Stimulated activated CD8-positive, alpha-beta memory T cell treated with anti-CD3 and anti-CD28 coated beads, Interleukin-15, amount 100 ng/mL, for 4 hours (primary cell): Measurements from ENCODE around the gene DAB2IP.
"Not testable (repeated sequence)": the region's sequence is repeated elsewhere in the genome, so short reads cannot be mapped to it uniquely, and the experiment has no call there.

Source experiments
- DNase-seq, 2 donors: peaks; one replicate each; pipeline ENCODE4 v3.0.0-alpha.2; 2020; ENCODE audit warnings: low read depth in 2 of 2

Gene DAB2IP

DNA sequence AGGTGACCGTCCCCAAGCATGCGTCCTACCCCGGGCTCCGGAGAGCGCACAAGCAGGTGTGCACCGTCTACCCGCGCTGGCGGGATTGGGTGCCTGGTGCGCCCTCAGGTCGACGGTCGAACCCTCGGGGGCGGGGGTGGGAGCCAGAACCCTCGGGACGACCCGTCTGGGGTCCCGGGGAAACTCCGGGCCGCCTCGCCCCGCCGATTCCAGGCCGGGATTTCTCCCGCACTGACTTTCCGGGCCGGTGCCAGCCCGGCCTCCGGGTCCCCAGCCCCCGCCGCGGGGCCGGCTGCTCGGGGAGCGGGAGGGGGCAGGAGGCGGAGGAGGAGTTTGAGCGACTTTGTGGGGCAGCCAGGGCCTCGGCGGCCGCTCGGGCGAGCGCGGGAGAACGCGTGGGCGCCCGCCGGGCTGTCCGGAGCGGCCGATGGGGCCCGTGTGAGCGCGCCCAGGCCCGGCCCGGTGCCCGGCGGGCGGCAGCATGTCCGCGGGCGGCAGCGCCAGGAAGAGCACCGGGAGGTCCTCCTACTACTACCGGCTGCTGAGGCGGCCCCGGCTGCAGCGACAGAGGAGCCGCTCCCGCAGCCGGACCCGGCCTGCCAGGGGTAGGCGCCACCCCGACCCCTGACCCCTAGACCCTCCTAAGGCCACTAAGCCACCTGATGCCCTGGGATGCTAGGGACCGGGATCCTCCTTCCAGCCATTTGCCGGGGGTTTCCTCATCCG lies at the start of gene DAB2IP:
TSS of gene DAB2IP (plus strand) at position 340 of the 726 bp plus-strand sequence. CDS start at position 482, 142 bp downstream.
- DNase-seq = no peak

DNA sequence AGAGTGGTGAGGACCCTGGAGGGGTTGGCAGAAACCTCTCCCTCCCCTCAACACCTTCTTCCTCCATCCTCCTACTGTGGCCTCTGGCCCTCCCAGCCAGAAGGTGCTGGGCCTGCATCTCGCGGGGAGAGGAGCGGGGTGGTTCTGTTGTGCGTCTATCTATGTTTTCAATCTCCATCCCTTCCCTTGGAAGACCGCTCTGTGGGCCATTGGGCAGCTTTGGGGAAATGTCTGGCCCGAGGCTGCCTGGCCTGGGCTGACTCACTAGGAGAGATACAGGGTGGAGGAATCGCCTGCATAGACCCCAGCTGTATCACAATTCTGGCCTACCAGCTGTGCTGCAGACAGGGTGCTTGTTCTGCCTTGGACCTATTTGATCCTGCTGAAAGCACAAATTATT lies 48.4 kb upstream of the DAB2IP start:
- no peak for DNase-seq

DNA sequence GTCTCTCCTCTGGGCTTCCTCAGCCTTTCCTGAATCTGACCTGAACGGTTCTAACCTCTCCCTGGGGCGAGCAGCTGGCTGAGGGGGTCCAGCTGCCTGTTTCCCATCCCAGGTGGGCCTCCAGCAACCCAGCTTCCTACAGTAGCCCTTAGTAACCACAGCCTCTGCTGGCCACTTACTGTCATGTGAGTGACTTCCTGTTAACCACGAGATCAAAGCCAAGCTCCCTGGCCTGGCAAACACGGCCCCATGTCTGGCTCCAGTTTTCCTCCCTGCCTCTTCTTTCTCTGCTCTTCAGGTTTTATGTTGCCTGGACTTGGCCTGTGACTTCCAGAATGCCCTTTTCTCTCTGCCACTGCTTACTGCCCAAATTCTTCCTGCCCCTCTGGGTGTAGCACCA lies 47.2 kb upstream of the DAB2IP start:
- DNase-seq = no peak

DNA sequence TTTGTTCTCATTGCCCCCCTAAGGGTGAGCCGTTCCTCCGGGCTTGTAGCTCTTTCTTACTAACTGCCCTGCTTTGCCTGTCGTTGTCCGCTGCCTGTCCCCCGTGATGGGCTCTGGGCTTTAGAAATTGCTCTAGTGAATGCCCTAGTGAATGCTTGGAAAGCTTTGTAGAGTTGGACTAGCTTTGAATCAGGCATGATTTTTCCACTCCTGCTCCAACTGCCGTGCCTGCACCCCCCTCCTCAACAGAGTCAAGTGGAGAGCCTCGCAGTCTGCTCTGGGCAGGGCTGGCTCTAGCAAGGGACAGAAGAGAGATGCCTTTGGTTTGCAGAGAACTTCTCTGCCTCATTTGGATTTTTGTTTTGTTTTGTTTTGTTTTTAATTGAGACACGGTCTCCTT lies 46.8 kb upstream of the DAB2IP start:
- no peak for DNase-seq

DNA sequence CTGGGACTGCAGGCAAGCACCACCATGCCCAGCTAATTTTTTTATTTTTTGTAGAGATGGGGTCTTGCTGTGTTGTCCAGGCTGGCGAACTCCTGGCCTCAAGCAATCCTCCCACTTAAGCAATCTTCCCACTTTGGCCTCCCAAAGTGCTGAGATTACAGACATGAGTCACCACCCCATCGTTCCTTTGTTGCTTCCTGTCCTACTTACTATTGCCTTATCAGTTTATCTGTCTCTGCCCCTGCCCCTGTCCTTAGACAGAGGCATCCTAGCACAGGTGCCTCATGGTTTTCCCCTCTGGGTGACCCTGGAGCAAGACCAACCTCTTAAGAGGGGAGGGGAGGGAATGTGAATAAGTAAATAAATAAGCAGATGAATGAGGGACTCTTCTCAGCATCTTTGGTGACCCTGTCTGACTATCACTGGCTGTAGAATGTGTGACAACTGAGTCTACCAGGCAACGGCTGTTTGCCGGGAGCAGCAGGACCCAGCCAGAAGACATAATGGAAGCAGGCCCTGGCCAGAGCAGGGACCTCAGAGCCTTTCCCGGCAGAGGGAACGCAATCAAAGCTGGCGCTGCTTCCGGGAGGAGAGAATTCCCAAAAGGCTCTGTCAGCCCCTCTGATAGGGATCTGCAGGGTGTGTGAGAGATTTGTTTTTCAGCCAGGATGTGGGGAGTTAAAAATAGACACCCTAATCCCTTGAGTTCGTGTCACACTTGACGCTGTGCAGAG lies 43.8 kb upstream of the DAB2IP start:
- DNase-seq = no peak

DNA sequence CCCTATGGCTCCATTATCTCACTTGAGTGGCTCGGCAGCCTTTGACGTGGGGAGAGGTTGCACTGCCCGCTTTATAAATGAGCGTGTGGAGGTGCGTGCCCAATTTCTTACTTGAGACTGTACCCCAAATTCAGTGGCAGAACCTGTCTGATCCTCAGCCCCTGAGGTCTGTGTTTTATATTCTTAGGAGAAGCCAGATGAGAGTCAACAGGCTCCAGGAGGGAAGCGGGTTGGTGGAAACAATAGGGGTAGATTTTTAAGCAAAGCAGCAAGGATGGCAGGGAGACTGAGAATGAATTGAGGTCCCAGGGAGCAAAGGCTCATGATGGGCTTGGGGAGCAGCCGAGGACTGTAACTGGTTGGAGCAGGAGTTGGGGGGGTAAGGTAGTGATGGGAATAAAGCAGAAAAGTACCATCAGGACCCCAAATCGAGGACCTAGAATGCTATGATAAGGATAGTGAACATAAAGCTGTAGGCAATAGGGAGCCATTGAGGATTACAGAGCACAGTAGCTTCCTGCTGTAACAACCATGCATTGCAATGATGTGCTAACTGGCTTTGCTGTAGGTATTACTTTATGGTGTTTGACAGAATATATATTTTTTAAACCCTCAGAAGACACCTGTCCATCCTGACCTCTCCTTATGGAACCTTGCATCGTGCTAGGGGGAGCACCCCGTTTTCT lies 43.1 kb upstream of the DAB2IP start:
- DNase-seq = no peak

DNA sequence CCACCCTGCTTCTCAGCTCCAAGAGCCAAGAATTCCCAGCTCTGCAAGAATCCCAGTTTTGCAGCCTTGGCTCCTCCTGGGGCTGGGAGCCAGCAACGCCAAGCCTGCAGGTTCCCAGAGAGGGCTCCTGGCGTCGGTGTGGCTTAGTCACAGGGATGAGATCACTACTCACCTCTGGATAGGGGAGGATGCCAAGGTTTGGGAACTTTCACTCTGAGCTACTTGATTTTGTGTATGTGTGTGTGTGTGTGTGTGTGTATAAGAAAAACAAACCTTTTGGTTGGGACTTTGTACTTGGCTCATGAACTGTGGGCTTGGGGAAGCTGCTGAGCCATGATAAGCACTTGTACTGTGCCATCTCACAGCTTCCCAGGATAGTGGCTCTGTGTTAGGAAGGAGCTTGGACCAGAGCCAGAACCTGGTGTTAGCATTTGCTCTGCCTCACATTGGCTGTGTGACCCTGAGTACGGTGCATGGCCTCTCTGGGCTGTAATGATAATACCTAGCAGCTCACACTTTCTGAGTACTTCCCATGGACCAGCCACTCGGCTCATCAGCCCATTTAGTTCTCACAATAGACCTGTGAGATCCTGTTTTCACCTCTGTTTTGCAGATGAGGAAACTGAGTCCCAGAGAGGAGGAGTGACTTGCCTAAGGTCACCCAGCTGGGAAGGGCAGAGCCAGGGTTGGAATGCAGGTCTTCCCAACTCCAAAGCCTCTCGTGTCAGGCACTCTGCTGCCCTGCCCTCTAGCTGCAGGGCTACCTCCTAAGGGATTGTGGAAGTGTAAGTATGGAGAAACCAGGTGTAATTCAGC lies 41.4 kb upstream of the DAB2IP start:
- no peak for DNase-seq

DNA sequence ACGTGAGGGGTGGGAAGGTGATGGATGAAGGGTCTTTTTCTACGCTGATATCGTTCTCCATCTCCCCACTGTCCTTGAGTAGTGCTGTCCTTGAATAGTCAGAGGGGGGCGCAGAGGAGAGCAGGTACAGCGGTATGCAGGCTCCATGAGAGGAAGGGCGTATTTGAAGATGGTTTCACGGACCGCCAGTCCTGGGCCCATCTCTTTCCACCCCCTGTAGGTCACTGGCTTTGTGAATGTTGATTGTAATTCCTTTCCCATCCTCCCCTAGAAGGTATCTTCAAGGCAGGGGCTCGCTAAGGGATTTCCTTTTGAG lies 40.8 kb upstream of the DAB2IP start:
- no peak for DNase-seq

DNA sequence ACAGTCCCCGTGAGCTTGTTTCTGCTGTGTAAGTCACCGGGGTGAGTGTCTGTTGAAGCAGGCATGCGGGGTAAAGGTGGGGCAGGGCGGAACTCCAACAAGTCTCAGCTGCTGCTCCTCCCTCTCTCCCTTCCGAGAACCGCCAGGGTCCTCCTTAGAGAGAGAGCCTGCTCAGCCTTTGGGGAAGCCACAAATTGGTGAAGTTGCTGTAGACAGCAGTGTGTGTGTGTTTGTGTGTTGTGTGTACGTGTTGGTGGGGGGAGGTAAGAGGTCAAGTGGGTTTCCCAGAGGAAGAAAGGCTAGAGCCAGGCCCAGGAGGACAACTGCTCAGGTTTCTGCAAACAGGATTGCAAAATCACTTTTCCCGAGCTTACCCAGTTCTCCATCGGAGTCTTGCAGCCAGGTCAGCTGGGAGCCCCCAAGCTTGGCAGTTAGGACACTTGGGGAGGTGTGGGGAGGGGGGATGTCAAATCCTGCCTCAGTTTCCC lies 38.9 kb upstream of the DAB2IP start:
- no peak for DNase-seq

DNA sequence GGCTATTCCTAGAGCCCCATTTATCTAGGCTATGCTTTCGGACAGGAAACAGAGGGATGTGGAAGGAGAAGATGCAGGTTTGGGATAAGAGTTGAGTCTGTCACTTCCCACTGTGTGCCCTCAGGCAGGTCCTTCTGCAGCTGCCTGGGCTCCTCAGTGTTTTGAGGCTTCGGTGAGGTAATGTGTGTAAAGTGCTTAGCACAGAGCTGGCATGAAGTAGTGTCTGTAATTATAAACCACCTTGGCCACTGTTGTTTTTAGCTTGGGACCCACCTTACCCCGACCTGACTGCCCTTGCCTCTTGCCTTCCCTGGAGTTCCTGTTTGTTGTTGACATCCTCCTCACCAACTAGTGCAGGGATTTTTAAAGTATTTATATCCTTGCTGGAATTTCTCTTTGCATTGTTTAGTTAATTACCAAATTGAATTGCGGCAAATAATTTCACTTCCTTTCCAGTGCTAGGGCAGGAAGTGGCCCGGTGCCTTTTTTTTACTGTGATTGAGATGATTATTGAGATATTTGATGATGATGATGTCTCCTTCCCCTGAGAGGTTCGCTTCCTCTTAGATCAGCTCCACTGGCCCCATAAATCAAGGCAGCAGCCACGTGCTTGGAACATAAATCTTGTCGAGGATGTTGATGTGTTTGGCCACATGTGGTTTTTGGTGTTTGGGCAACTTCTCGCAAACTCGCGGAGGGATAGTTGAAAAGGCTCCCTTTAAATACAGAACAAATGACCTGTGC lies 38.3 kb upstream of the DAB2IP start:
- no peak for DNase-seq

DNA sequence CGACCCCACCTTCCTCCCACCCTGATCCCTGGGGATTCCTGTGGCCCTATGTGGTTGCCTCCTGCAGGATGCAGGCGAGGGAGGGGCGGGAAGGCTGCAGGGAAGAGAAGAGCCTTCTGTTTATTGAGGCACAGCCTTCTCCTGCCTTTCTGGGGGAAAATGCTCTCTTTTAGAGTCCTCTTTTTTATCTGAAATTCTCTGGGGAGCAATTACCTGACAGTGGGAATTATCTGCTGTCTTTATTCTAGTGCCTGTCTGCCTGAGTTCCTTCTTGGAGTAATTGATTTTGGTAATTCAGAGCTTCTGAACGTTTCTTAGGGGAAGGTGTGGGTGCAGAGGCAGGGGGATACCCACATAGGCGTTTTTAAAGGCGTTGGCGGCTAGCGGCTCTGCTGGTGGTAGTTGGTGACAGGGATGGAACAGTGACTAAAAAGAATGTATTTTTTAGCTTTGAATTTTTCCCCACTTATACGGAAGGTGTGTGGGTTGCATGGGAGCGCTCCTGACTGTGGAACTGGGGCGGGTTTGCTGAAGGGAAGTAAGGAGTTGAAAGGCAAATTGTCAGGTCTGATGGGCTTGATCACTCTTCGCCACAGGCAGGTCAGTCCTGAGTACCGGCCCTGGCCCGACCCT lies 35.2 kb upstream of the DAB2IP start:
- DNase-seq = no peak

DNA sequence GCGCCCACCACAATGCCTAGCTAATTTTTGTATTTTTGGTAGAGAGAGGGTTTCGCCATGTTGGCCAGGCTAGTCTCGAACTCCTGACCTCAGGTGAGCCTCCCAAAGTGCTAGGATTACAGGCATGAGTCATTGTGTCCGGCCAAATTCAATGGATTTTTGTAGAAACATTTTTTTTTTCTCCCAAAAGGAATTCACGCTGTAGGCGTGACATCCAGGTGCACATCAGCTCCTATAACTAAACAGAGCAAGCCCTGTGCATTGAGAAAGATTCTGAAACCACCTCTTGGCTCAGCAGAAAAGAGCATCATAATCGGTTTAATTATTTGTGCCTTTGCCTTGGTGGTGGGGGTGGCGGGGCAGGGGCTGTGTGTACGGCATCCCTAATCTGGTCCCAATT lies 32.9 kb upstream of the DAB2IP start:
- DNase-seq = no peak

DNA sequence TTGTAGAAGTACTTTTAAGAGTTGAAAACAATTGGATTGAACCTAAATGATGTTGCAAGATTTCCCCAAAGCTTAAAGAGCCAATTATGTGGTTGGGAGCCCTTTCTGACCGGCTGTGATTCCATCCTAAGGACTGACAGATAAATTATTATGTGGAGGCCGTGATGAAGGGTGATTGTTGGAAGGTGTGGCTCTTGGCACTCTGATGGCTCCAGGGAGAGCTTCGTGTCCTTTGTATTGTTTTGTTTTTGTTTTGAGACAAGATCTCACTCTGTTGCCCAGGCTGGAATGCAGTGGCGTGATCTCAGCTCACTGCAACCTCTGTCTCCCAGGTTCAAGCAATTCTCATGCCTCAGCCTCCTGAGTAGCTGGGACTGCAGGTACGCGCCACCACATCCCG lies 32.5 kb upstream of the DAB2IP start:
- not testable (repeated sequence) for DNase-seq

DNA sequence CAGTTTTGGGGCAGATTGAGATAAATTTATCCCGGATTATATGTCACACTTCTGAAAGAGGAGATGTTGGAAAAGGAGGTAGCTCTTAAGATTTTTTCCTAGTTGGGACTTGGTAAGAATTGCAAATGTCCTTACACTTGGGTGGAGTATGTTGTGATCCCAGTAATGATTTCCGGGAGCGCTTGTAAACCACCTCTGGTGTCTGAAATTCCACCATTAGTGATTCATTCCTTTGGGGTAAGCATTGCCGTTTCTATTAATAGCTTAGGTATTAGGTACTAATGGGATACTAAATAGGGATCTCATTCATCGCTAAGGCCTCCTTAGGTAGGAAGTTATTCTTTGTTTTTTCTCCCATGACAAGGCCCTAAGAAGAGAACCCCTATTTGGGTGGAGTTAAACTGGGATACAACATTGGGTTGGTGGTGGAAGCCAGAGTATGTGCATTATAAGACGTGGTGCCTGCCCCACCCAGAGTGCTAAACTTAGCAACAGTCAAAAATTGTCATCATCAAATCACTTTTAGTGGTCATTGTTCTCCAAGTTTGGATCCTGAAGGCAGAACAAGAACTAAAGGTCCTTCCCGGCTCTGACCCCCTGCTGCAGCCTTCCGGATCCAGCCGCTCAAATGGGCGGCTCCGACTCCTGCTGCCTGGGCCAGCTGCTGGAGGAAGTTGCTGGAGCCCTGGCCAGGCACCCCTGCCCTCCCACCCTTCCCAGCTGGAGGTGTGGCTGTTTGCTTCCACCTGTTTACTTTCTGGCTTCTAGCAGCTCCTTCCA lies 31.7 kb upstream of the DAB2IP start:
- no peak for DNase-seq

DNA sequence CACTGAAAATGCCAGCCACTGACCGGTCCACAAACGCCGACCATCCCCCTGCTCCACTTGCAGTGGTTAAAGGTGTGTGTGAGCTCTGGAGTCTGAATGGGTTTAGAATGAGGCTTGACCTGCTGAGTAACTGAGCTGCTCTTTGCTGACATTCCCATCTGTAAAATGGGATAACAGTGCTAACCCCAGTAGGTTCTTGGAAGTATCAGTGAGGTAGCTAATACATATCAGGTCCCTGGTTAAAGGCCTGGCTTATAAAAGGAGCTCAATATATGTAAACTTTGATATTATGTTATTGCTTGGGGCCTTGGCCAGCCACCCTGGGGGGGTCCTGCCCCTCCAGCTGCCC lies 31.1 kb upstream of the DAB2IP start:
- no peak for DNase-seq

DNA sequence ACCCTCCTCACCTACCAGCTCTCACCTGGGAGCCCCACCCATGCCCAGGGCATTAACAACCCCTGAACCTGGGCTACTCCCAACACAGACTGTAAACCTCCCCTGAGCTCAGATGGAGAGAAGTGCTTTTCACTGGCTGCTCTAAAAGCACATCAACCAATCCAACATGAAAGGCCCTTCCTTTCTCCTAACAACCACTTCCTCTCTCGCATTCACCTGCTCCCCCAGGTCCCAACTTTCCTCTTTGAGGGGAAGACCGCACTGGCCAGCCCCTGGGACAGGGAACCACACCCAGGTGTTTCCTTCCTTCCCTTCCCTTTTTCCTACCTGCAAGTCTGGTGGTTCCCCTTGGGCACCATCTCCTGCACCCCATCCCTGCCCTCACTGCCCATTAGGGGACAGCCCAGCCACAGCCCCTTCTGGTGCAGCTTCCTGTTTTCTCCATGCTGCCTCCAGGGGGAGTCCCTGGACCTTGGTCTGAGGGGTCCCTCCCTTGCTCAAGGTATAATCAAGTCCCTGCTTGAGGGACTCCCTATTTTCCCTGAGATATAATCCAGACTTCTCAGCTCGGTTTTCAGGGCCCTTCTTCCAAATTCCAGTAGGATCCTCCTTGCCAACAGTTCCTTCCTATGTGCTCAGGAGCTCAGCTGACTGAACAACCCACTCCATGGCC lies 30.5 kb upstream of the DAB2IP start:
- DNase-seq = no peak

DNA sequence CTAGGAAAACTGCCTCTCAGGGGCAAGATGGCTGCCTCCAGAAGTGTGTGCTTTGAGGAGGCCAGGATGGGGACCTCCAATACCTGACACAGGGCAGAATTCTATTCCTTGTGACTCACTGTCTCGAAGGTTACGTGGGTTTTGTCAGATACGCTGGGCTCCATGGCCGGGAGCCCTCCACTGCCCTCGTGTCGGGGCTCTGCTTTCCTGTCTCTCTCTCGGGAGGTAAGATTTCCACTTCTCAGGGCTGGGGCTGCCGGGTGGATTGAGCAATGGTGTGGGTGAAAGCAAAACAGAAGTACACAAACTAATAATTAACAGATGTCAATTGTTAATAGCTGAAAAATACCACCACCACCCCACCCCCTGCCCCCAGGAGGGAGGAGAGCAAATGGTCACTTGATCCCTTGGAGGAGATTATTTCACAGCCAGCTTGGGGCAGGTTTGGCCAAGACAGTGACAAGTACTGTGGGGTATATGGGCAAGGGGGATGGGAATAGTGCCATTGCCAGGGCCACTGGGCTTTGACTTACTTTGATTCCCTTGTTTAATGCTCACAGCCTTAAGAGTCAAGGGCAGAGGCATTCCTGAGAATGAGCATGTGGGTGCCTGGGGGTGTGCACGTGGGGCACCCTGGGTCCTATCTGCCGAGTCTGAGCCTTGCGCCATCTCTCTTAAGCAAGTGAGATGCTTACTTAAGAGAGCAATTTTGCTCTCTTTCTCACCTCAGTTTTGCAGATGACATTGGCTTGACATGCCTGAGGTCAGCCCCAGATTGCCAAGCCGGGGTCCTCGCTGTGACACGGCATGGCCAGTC lies 28.8 kb upstream of the DAB2IP start:
- no peak for DNase-seq

DNA sequence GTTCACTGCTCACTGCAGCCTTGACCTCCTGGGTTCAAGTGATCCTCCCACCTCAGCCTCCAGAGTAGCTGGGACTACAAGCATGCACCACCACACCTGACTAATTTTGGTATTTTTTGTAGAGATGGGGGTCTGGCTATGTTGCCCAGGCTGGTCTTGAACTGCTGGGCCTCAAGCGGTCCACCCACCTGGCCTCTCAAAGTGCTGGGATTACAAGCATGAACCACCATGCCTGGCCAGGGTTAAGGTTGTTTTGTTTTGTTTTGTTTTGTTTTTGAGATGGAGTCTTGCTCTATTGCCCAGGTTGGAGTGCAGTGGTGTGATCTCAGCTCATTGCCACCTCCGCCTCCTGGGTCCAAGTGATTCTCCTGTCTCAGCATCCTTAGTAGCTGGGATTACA lies 28.0 kb upstream of the DAB2IP start:
- DNase-seq = not testable (repeated sequence)

DNA sequence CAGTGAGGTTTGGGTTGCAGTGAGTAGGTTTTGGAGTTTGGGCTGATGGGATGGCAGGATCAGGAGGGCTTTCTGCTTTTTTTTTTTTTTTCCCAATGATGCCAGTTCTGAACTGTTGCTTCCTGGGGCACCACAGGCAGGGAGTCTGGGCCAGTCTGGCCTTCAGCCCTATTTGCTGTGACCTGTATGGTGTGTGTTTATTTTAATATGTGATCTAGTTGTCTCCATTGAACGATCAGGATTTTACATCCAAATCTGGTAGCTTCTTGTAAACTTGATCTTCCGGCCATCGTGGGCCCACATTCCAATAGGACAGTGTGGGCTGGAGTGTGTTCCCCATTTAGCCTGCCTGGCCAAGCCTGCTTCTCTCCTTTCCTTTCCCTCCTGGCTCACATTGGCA lies 25.8 kb upstream of the DAB2IP start:
- no peak for DNase-seq
